Colonic mucosa (tissue), 4 donors: Measurements from ENCODE around the gene NACC2. TPM values are rescaled to one million over a fixed set of nuclear protein-coding genes. Genes with fewer than 3 reads are reported as not detected.

Experiments used
- DNase-seq: peaks from one replicate; pipeline ENCODE4 v3.0.0-alpha.2; 2020
- H3K27ac ChIP-seq: fragments of 200-600 bp; one replicate; pipeline ENCODE4 v1.8.0; 2021
- H3K27me3 ChIP-seq: fragments of 200-600 bp; one replicate; pipeline ENCODE4 v1.8.0; 2021
- H3K36me3 ChIP-seq: fragments of 200-600 bp; one replicate; pipeline ENCODE4 v1.8.0; 2021
- H3K4me1 ChIP-seq: fragments of 200-600 bp; one replicate; pipeline ENCODE4 v1.8.0; 2021; ENCODE audit warnings: mild to moderate bottlenecking
- H3K4me3 ChIP-seq: fragments of 200-600 bp; one replicate; pipeline ENCODE4 v1.8.0; 2021
- H3K9ac ChIP-seq, 2 donors: one replicate each; pipeline ENCODE4 v1.7.0; 2013; ENCODE audit warnings: control low read depth in 2 of 2, low read depth in 2 of 2, low read length in 2 of 2
- H3K9me3 ChIP-seq: fragments of 200-600 bp; one replicate; pipeline ENCODE4 v1.8.0; 2021
- intact Hi-C: fragments of 100-400 bp; cut with DNase I; formaldehyde crosslinking; loops from one replicate; pipeline ENCODE4 v1.14.1; 2022
- total RNA-seq, 2 donors: library from RNA; stranded (reverse); fragmentation: NEBNext Ultra II Directional in 1 of 2; extraction: Animal tissue kit (Norgen Biotek cat#: 25700) in 1 of 2; gene quantifications; one replicate each; pipeline ENCODE4 v1.2.1, GENCODE V29; 2021
- TF ChIP-seq, protein P1 (sequence below): fragments of 200-600 bp; IDR thresholded peaks from one replicate; pipeline ENCODE4 v1.8.0; 2022; ENCODE audit warnings: antibody characterized with exemption, mild to moderate bottlenecking
- donor health status: healthy.
- donor health status: DM: no; HTN: no; CAD: no.
- donor health status: DM: no; HTN: no; CAD: no.

NACC2 gene
- total RNA-seq, 2 donors from 2014 or later, result 20.3 to 21.0 TPM

DNA sequence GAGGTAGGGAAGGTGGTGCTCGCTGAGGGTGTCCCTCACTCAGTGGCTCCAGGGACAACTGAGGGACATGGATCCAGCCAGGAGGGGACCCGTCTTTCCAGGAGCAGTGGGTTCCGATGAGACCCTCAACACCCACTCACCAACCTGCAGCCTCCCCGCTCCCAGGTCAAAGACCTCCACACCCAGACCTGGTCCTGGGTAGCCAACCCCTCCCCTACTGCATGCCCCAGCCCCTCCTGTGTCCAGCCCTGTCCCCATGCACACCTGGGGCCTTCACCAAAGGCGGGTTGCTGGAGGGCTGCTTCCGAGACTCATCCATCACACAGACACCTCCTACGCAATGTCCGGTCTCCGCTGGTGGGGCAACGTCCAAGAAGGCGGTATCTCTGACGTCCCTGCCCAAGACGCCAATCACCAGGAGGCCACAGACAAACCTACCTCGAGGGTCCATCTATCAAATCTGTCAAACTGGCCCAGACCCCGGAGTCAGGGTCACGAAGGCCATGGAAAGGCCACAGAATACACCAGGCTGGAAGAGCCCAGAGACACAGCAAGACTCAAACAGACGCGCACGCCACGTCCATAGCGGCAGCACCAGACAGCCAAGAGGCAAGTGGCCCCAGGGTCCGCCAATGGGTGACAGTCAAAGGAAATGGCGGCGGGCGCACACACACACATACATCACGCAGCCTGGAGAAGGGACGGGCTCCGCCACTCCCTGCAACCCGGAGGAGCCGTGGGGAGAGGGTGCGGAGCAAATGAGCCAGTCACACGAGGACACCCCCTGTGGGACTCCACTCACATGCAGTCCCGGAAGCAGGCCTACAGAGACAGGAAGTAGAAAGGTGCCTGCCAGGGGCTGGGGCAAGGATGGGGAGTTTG lies 10.8 kb downstream of the NACC2 start:
- Histone ChIP-seq H3K27me3 (no peaks in the 10 kb centered on the region), H3K4me1 (peaks cover 6% of the 10 kb centered on the region), H3K9me3 (no peaks in the 10 kb centered on the region), H3K4me3 (no peak overlapping the region), H3K36me3 (no peaks in the 10 kb centered on the region), H3K9ac (no peak overlapping the region), H3K27ac (no peak overlapping the region)
- DNase-seq, result no peak
- intact Hi-C loops, result no loop called here
- TF ChIP-seq, protein P1, sequence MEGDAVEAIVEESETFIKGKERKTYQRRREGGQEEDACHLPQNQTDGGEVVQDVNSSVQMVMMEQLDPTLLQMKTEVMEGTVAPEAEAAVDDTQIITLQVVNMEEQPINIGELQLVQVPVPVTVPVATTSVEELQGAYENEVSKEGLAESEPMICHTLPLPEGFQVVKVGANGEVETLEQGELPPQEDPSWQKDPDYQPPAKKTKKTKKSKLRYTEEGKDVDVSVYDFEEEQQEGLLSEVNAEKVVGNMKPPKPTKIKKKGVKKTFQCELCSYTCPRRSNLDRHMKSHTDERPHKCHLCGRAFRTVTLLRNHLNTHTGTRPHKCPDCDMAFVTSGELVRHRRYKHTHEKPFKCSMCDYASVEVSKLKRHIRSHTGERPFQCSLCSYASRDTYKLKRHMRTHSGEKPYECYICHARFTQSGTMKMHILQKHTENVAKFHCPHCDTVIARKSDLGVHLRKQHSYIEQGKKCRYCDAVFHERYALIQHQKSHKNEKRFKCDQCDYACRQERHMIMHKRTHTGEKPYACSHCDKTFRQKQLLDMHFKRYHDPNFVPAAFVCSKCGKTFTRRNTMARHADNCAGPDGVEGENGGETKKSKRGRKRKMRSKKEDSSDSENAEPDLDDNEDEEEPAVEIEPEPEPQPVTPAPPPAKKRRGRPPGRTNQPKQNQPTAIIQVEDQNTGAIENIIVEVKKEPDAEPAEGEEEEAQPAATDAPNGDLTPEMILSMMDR, result no peak

DNA sequence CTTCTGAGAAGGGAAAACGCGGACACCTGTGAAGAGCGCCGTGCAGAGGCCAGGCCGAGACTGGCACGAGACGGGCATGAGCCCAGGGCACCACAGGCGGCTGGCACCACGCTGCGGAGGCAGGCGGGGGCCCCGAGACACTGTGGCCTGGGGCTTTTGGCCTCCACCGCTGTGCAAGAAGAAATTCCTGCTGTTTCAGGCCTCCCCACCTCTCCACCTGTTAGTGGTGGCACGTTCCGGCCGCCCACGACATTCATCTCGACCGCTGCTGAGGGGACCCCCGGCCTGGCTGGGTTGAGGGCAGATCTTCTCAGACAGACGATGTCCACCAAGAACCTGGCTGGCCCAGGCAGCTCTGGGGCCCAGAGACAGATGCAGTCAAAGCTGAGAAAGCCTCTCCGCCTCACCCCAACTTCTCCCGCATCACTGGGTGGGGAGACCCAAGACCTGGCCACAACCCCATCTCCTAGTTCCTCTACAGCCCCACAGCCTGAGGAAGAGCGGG lies 11.5 kb downstream of the NACC2 start:
- no peak for DNase-seq
- Histone ChIP-seq H3K9me3 (no peaks in the 10 kb centered on the region), H3K4me1 (no peaks in the 10 kb centered on the region), H3K4me3 (no peak overlapping the region), H3K27ac (no peak overlapping the region), H3K27me3 (no peaks in the 10 kb centered on the region), H3K9ac (no peak overlapping the region), H3K36me3 (no peaks in the 10 kb centered on the region)
- TF ChIP-seq, protein P1, result no peak
- intact Hi-C loops, result no loop called here

DNA sequence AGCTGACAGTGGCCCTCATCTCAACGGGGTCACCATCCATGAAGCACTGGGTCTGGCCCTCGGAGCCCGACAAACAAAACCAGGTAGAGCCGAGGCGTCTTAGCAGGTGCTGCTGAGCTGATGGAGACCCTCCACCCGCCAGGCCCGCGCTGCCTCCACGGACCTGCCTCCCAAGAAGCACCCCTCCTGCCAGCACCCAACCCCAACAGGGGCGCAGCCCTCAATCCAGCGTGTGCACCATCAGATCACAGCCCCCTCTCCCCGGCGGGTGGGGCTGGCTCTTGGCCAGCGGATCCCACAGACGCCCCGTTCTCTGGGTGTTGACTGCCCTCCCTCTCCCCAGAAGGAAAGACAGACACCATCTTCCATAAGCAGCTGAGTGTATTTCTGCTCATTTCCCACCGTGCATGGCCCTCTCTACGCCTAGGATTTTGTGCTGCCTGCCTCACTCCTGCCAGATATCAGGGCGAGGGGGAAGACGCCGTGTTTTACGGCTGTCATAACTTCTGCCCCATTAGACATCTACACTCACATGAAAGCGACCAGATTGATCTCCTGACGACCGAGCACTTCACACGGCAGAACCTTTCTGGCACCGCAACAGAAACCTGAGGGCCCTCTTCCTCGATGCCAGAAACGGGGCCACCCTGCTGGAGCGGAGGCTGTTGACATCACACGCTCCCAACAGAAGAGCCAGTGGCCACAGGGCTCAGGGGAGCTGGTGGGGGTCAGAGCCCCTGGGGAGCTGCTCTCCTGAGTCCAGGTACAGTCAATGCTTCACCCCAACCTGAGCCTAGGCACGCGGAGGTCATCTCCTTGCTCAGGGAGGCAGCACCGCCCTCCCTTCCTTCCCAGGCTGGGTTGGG lies 12.4 kb downstream of the NACC2 start:
- no peaks in the 10 kb centered on the region for H3K9me3 ChIP-seq
- no peak overlapping the region for H3K4me3 ChIP-seq
- H3K27me3 ChIP-seq, result no peaks in the 10 kb centered on the region
- no peak overlapping the region for H3K9ac ChIP-seq
- no peaks in the 10 kb centered on the region for H3K4me1 ChIP-seq
- TF ChIP-seq, protein P1, result no peak
- no peak overlapping the region for H3K27ac ChIP-seq
- DNase-seq, result no peak
- H3K36me3 ChIP-seq, result no peaks in the 10 kb centered on the region
- intact Hi-C loops, result no loop called here

DNA sequence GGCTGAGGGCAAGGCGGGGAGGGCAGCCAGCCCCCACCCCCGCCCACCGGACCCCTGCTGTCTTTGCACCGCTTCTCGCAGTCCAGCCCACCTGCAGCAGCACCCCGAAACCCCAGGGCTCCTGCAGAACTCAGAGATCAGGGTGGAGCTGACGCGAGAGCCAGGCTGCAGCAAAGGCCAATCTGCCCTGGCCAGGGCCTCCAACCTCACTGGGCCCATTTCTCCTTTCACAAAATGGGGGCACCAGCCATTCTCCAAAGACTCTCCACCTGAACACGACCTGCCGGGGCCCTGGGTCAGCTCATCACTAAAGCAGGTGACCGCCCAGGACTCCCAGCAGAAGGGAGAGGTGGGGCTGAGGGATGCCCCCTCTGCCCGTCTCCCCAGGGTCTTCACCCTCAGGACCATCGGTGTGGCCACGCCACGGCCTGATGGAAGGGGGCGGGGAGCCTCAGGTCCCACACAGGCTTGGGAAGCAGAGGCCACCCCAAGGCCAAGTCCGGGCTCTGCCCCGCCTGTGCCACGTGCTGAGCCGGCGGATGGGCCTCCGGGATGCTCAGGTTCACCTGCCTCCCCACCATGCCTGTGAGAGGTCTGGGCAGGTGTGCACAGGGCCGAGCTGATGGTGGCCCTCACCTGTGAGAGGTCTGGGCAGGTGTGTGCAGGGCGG lies 13.1 kb downstream of the NACC2 start:
- intact Hi-C loops, result no loop called here
- no peaks in the 10 kb centered on the region for H3K9me3 ChIP-seq
- TF ChIP-seq, protein P1, result no peak
- H3K4me1 ChIP-seq, result no peaks in the 10 kb centered on the region
- DNase-seq, result no peak
- H3K27me3 ChIP-seq, result no peaks in the 10 kb centered on the region
- H3K27ac ChIP-seq, result no peak overlapping the region
- no peak overlapping the region for H3K4me3 ChIP-seq
- no peaks in the 10 kb centered on the region for H3K36me3 ChIP-seq
- H3K9ac ChIP-seq, result no peak overlapping the region
